Activated CD4-positive, CD25-positive, alpha-beta regulatory T cell treated with anti-CD3 and anti-CD28 coated beads, Interleukin-2, amount 50 U/mL, for 16 hours (primary cell): ENCODE results near the gene NDUFS8.

Experiments used
- DNase-seq: peaks from one replicate; pipeline ENCODE4 v3.0.0-alpha.2; 2020; ENCODE audit warnings: low read depth, low spot score

NDUFS8 gene

DNA sequence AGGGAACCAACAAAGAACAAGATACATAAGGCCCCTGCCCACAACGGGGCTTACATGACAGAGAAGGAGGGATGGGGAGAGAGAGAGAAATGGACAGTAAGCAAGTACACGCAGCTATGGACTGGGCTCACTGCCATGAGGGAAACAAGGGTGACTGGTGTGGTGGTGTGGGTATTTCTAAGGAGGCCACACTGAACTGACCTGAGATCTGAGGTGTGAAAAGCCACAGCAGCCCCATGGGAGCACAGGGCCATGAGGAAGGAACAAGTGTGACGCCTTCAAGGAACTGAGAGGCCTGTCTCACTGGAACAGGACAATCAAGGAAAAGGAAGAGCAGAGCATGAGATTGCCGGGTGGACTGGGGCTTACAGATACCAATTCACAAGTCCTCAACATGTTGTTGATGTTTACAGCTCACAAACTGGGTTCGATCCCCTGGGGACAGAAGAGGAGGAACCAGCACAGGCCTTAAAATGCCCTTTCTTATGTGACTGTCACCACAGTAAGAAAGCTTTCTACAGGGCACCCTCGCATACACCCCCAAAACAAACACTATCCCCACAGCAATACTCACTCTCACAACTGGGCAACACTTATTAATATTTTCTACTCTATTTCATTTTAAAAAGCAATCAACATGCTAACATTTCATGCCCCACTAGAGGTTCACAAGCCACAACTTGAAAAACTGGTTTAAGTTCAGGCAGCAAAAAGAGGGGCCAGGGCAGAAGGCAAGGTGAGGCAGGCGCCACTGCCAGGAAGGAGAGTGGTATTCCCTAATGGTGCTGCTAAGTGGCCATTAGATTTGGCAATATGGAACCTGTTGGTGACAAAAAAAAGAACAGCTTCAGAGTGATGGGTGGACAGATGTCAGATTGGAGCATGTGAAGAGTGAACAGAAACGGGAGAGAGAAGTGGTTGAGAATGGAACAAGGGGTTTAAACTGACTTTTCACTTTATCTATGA lies 47.4 kb downstream of the NDUFS8 start:
- no peak for DNase-seq

DNA sequence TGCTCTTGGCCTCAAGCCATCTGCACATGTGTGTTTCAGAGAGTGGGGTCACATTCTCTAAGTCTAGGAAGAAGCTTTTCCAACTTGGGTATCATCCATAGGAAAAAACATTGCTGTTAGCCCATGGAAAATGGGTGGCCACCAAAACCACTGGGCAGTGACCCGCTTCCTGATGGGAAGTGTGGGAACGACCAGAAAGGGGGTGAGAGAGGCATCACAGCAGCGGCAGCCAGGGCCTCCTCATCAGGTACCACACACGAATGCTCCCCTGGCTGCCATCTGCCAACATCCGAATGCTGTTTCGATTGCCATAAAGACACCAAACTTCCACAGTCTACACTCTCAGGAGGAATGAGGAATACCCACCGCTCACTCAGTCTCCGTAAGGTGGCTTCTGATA lies 50.4 kb downstream of the NDUFS8 start:
- DNase-seq, result no peak

DNA sequence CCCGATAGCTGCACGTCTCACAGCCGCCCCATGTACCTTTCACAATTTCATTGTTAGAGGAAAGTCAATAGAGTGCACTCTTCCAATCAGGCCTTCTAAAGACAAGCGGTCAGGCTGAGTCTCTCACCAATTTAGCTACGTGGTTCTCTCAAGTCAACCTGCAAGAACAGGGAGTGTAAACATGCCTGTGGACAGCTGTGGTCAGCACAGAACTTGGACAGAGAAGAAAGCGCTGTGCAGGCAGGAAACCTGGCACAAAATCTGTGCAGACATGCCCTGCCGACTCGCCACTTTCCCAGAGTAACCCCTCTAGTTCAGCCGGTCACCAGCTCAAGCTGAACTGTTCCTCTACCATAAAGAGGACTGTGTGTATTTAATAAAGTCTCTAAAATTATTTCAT lies 51.2 kb downstream of the NDUFS8 start:
- DNase-seq, result no peak

DNA sequence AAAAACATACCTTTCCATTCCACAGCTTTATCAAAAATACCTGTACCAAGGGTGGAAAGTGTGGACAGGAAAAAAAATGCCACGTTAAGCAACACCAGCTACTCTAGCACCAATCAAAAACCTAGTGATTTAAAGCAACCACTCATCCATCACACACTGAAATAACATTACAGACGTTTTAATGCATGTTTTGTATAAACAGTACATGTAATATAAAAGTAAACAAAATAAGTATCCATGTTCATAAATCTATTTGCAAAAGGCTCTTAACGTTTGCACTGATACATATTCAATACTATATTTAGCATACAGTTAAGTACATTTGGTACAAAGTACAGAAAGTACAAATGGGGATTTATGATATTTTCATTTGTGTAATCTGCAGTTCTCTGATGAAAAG lies 52.0 kb downstream of the NDUFS8 start:
- no peak for DNase-seq

DNA sequence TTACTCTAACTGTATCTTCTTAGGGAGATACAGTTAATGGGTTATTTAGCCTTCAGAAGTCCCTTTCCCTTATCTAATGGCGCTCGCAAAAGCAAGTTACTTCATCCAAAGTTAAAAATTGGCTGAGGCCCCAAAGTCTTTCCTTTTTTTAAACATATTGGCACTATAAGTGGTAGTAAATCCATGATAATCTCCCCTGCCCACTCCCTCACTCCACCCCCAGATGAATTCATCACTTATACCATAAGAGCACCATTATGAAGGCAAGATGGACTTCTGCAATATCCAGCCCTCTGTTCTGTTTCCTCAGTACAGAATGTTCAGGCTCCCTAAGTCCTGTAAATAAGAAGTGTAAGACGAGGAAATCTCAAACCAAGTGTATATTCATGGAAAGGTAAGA lies 53.0 kb downstream of the NDUFS8 start:
- no peak for DNase-seq
